NCI-H774 (cell line): ENCODE measurements around the gene TSPAN3.

Experiments used
- DNase-seq: peaks from one replicate; lab custom pipeline; 2025; lab: John Stamatoyannopoulos, UW

The TSPAN3 gene

DNA sequence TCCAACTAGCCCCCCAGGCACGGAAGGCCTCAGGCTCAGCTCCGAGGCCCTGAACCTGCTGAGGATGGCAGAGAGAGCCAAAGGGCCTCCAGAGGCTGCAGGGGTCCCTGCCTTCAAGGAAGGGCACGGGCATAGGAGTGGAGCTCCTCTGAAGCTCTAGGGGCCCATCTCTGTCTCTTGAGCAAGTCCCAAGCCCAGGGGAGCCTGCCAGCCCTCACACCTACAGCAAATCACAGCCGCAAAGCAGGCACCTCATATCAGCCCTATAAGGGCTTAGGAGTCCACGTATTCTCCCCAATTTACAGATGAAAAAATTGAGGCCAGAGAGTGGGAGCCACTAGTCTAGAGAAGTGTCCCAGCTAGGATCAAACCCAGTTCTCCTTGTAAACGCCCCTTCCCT is 61.7 kb downstream of the TSPAN3 start:
- DNase-seq = no peak

DNA sequence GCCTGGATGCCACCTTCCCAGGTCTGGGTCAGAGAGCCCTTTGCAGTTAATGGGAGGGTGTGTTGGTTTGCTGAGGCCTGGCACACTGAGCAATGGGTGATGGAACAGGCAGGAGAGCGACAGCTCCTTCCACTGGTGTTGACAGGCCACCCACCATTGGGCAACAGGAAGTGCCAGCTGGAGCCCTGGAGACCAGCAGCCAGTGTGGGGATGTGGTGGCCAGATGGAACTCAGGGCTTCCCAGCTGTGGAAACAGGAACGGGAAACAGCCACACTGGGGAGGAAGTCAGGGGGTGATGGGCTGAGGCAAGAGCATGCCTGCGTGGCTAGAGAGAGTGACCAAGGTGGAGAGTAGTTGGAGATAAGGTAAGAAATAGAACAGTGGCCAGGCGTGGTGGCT is 66.7 kb downstream of the TSPAN3 start:
- DNase-seq = no peak

GRCh38 chr15:77002954-77003912 is 67.7 kb downstream of the TSPAN3 start:
- no peak for DNase-seq

DNA sequence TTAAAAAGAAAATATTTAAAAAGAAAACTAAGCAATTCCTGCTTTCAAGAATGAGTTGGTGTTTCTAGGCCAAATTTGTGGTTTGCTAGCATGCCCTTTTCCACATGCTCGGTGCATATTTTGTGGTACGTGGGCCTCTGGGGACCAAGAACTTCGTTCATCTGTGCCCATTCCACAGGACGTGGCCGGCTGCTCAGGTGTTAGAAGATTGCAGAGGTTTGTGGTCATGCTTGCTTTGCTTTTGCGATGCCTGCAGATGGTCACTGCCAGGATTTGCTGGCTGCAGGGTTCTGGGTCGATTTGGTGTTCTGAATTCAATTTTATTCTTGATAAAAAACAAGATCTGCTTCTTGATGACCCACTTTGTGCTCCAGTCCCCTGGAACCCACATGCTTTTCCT is 68.5 kb downstream of the TSPAN3 start:
- no peak for DNase-seq

- no peak for DNase-seq
Measured at GRCh38 chr15:77001966-77002365, 68.9 kb downstream of the TSPAN3 start.

- DNase-seq = no peak
Measured at GRCh38 chr15:77001351-77001750, 69.6 kb downstream of the TSPAN3 start.

DNA sequence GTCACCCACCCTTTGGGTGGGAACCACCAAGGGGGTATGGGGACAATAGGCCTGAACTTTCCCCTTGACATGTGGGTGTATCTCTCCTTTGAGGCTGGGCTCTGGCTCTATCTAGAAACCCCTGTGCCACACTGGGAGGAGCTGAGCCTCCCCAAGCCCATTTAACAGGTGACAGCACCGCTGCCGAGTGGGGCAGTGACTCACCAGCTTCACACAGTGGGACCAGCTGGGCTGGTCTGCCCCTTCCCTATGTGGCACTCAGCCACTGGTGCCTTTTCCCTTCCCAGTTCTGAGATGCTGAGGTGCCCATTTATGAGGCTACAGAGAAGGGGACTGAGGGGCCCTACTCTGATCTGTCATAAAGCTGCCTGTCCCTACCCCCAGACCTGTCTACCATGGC is 70.9 kb downstream of the TSPAN3 start:
- DNase-seq = no peak

GRCh38 chr15:76998663-76999285 is 72.1 kb downstream of the TSPAN3 start:
- DNase-seq = no peak

GRCh38 chr15:76996526-76997401 is 74.1 kb downstream of the TSPAN3 start:
- DNase-seq = no peak

- no peak for DNase-seq
Measured at GRCh38 chr15:76996076-76996525, 74.8 kb downstream of the TSPAN3 start.

DNA sequence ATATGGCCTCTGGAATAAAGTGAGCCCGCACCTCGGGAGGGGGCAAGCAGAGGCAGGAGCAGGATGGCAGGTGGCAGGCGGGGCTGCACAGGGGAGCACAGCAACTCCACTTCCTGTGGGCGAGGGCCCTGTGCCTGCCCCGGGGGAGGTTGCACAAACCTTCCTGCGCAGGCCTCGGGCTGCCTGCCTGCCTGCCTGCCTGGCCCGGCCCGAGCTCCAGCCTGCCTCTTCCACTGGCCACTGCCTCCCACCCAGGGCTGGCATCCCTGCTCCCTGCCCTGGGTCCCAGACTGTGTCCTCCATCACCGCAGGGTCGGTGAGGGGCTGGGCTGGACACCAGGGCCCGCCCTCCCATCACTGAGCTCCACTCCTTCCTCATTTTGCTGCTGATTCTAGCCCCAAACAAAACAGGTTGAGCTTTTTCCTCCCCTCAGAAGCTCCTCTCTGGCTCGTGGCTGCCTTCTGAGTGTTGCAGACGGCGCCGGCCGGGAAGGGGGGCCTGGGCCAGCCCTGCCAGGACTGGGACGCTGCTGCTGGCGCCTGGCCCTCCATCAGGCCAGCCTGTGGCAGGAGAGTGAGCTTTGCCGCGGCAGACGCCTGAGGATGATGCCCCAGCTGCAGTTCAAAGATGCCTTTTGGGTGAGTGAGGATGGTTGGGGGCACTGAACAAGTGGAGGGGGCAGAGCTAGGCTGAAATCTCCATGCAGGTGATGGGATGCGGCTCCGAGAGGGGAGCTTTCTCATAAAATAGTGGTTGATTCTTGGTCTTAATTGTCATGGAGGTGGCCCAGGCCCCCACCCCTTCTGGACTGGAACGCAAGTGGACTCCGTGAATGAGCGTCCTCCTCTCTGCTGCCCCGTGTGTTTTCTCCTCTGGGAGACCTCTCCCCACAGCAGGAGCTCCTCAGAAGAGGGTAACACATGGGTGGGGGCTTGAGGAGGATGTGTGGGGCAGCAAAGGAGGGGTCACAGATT is 75.7 kb downstream of the TSPAN3 start, which contains the start of gene PSTPIP1:
PSTPIP1 (plus strand) TSS at position 156 of the 975 bp plus-strand sequence; CDS start at position 604, 448 bp downstream.
- DNase-seq = no peak

DNA sequence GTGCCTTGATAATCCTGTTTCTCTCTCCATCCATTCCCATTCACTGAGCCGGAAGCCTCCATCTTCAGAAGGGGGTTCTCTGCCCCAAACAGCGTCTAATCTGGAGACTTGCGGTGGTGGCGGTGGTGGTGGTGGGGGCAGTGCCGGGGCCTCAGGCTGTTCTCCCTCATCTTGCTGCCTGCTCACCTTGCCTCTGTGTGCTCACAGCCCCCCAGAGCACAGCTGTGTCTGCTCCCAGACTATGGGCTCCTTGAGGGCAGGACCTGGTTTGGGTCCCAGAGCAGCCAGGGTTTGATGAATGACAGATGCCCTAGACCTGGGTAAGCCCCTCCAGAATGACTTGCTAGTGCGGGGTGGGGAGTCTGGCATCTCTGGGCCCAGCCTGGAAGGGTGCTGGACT is 76.4 kb downstream of the TSPAN3 start:
- no peak for DNase-seq

DNA sequence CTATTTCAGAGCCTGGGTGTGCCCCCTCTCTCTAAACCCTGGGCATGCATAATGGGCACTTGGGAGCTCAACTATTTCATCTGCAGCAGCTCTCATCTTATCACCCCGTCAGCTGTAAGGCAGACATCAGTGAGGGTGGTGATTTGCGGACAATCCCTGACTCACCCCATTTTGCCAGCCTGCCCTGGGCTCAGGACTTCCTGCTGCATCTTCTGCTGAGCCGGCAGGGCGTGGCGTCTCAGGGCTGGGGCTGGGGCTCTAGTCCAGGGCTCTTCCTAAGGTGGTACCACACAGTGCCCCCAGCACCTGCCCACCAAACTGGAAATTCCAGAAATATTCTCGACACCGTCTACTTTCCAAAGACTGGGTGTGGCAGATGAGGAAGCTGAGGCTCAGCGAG is 76.9 kb downstream of the TSPAN3 start:
- DNase-seq = no peak

DNA sequence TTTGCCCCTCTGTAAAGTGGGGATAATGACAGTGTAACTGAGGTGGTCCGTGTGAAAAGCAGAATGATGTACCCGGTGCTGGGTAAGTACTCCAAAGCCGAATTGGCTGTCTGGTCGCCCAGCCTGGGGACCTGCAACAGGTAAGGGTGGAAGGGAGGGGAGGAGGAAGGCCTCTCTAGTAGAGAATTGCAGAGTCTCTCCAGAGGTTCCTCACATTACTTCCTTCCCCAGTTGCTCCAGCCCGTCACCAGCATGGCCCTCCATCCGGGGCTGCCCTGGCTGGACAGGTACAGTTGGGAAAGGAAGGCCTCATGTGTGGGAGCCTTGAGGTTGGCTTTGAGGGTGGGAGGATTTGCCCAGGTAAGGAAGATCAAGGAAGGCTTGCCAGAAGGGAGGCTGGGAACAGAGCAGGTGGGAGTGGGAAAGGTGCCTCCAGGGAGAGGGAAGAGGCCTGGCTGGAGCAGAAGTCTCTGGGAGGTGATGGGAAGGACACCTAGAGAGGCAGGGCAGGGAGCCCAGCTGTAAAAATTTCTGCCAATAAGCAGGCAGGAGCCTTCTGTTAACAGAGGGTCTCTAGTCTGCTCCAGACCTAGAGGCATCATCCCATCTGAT is 77.7 kb downstream of the TSPAN3 start:
- no peak for DNase-seq

GRCh38 chr15:76991741-76992645 is 78.9 kb downstream of the TSPAN3 start:
- no peak for DNase-seq
